PC-3 (cell line): ENCODE data around the gene PLCB4.
"Not testable (repeated sequence)": the region's sequence is repeated elsewhere in the genome, so short reads cannot be mapped to it uniquely, and the experiment has no call there.

Experiments
- CTCF ChIP-seq: fragments of 300-600 bp; sonication (generic); conservative IDR thresholded peaks from 2 replicates; pipeline ENCODE4 v1.5.1; 2017; ENCODE audit warnings: antibody characterized with exemption, low read depth, mild to moderate bottlenecking, low read length
- EZH2 ChIP-seq: fragments of 300-600 bp; sonication (generic); IDR thresholded peaks from one replicate; pipeline ENCODE4 v1.6.1; 2017; ENCODE audit warnings: antibody characterized with exemption, mild to moderate bottlenecking, low read length; ENCODE audit not compliant: unreplicated experiment
- EZH2phosphoT487 ChIP-seq: fragments of 300-600 bp; sonication (generic); IDR thresholded peaks from 2 replicates; pipeline ENCODE4 v1.6.1; 2018; ENCODE audit warnings: mild to moderate bottlenecking, antibody characterized with exemption, low read length, borderline replicate concordance

GRCh38 chr20:9047928-9048327 is 21.0 kb upstream of the PLCB4 start:
- TF ChIP-seq EZH2phosphoT487, CTCF, EZH2: not testable (repeated sequence)
